OCI-LY3 (cell line): Measurements from ENCODE around the gene ZNF853.
"Not testable (repeated sequence)": the region's sequence is repeated elsewhere in the genome, so short reads cannot be mapped to it uniquely, and the experiment has no call there.

Source experiments
- H2AFZ ChIP-seq: fragments of 200-600, 300-600 bp; shearing (Covaris generic); 2 replicates; pipeline ENCODE4 v1.6.0; 2014; ENCODE audit warnings: antibody characterized with exemption, low read depth, low read length
- H3K27ac ChIP-seq: fragments of 200-600, 300-600 bp; sonication (generic); 2 replicates; pipeline ENCODE4 v1.5.1; 2014; ENCODE audit warnings: mild to moderate bottlenecking, low read length, moderate library complexity, mixed read lengths
- H3K27me3 ChIP-seq: fragments of 200-600, 300-600 bp; sonication (generic); 2 replicates; pipeline ENCODE4 v1.6.1; 2014; ENCODE audit warnings: low read depth, low read length, mixed read lengths
- H3K36me3 ChIP-seq: fragments of 200-600, 300-600 bp; sonication (generic); replicated peaks from 2 replicates; pipeline ENCODE3; 2014; ENCODE audit warnings: low read depth, low read length, mixed read lengths
- H3K4me1 ChIP-seq: fragments of 300-600, 200-600 bp; sonication (generic); 2 replicates; pipeline ENCODE4 v1.6.1; 2014; ENCODE audit warnings: low read length, mixed read lengths
- H3K4me2 ChIP-seq: fragments of 200-600, 300-600 bp; sonication (generic); 2 replicates; pipeline ENCODE4 v1.6.1; 2014; ENCODE audit warnings: low read length, mixed read lengths
- H3K4me3 ChIP-seq: fragments of 300-600, 200-600 bp; sonication (generic); 2 replicates; pipeline ENCODE4 v1.5.1; 2014; ENCODE audit warnings: antibody characterized with exemption, mild to moderate bottlenecking, low read length, moderate library complexity
- H3K79me2 ChIP-seq: fragments of 300-600, 200-600 bp; shearing (Covaris generic); 2 replicates; pipeline ENCODE4 v1.6.1; 2014; ENCODE audit warnings: mild to moderate bottlenecking, low read length, mixed read lengths
- H3K9ac ChIP-seq: fragments of 300-600, 200-600 bp; shearing (Covaris generic); 2 replicates; pipeline ENCODE4 v1.6.0; 2014; ENCODE audit warnings: mild to moderate bottlenecking, low read length, moderate library complexity
- H3K9me3 ChIP-seq: fragments of 200-600, 300-600 bp; shearing (Covaris generic); 2 replicates; pipeline ENCODE4 v1.6.1; 2014; ENCODE audit warnings: low read length, mixed read lengths; ENCODE audit not compliant: insufficient read depth
- H4K20me1 ChIP-seq: fragments of 200-600, 300-600 bp; sonication (generic); 2 replicates; pipeline ENCODE4 v1.6.1; 2016; ENCODE audit warnings: low read length, mixed read lengths; ENCODE audit not compliant: insufficient read depth
- CTCF ChIP-seq: fragments of 200-600, 300-600 bp; sonication (generic); IDR thresholded peaks from 2 replicates; pipeline ENCODE4 v1.5.1; 2014; ENCODE audit warnings: antibody characterized with exemption, low read length, low read depth
- EZH2phosphoT487 ChIP-seq: fragments of 200-600 bp; shearing (Covaris generic); IDR thresholded peaks from 2 replicates; pipeline ENCODE4 v1.6.1; 2018; ENCODE audit warnings: antibody characterized with exemption, mixed run types, low read depth

The ZNF853 gene

DNA sequence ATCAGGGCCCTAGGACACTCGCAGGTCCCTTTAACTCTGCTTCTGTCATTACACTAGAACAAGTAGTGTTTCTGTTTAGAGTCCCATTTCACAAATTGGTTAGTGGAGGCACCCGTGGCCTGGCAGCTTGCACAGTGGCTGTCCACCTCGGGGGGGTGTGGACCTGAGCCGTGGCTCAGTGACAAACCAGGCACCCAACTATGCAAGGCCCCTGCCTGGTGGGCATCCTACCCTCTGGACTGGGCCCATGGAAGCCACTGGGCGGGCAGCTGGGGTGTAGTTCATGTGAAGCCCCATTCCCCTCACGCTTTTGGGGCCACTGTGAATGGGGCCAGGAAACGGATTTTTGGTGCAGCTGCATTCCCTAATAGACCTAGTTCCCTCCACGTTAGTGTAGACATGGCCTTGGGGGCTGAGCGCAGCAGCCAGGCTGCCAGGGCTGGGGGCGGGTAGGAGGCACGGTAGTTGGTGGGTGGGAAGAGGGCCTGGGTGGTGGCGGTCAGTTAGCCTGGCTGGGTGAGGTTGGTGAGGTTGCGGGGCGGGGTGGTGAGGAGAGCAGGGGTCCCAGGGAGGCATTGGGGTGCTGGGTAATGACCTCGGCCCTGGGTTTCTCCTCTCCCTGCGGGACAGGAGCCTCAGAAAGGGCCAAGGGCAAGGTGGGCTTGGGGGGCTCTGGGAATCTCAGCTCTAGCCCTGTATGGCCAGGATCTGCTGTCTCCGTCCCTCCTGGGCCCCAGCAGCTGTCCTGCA is 40.4 kb downstream of the ZNF853 start:
- H3K4me3 ChIP-seq, result no peak overlapping the region
- H3K9me3 ChIP-seq, result no peaks in the 10 kb centered on the region
- H3K79me2 ChIP-seq, result no peaks in the 10 kb centered on the region
- H3K9ac ChIP-seq, result no peak overlapping the region
- no peaks in the 10 kb centered on the region for H4K20me1 ChIP-seq
- no peak overlapping the region for H3K4me2 ChIP-seq
- peaks cover 34% of the 10 kb centered on the region for H3K36me3 ChIP-seq
- no peak for TF ChIP-seq EZH2phosphoT487
- no peak for TF ChIP-seq CTCF
- no peak overlapping the region for H3K27ac ChIP-seq
- H2AFZ ChIP-seq, result no peak overlapping the region
- no peaks in the 10 kb centered on the region for H3K27me3 ChIP-seq
- no peaks in the 10 kb centered on the region for H3K4me1 ChIP-seq

DNA sequence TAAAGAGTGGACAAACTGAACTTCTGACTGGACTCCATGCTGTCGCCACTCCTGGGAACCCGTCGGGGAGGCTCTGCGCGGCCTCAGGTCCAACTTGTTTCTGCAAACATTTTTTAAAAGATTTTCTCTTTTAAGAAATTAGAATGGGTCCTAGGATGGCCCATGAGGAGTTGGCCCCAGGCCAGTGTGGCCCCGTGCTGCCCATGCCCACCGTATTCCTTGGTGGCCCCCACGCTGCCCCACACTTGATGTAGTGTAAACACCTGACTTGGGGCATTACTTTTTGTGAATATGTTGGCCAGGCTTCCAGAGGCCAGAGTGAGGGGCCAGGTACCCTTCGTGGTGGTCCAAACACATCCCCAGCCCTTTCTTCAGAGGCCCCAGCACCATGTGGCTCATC is 41.0 kb downstream of the ZNF853 start:
- no peaks in the 10 kb centered on the region for H3K9me3 ChIP-seq
- no peak overlapping the region for H3K4me3 ChIP-seq
- H4K20me1 ChIP-seq, result no peaks in the 10 kb centered on the region
- H3K4me2 ChIP-seq, result no peak overlapping the region
- peaks cover 31% of the 10 kb centered on the region for H3K36me3 ChIP-seq
- no peaks in the 10 kb centered on the region for H3K27me3 ChIP-seq
- H2AFZ ChIP-seq, result no peak overlapping the region
- no peak for TF ChIP-seq CTCF
- no peak for TF ChIP-seq EZH2phosphoT487
- no peak overlapping the region for H3K27ac ChIP-seq
- H3K4me1 ChIP-seq, result no peaks in the 10 kb centered on the region
- H3K9ac ChIP-seq, result no peak overlapping the region
- H3K79me2 ChIP-seq, result no peaks in the 10 kb centered on the region

DNA sequence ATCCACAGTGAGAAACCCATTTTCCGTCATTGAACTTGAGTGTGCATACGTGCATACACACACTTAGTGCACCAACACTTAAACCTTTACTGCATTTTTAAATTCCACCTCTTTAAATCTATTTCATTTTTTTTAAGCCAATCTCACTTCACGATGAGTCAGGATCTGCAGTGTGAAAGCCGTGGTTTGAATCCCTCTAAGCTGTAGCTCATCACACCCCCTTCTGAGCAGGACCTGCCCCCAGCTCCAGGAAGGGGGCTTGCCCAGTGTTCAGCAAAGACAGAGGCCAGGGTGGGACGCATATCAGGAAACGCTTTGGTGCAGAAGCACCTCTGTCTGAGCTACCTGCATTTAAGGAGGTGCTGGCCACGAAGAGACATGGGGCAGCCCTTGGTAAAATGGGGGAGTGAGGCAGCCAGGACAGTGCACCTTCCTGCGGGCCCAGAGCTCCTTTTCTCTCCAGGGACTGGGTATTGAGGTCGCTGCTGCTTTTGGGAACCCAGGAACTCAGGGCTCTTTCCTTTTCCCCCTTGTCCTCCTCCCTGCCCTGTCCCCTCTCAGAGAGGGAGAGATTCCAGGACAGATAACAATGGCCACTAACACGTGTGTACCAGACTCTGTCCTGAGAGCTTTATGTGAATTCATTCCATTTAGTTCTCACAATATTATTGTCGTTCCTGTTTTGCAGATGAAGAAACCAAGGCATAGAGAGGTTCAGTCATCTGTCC is 43.4 kb downstream of the ZNF853 start:
- Histone ChIP-seq H3K4me3 (no peak overlapping the region), H3K27me3 (no peaks in the 10 kb centered on the region), H3K27ac (no peak overlapping the region), H3K36me3 (peaks cover 14% of the 10 kb centered on the region), H3K9ac (no peak overlapping the region), H2AFZ (no peak overlapping the region), H3K9me3 (no peaks in the 10 kb centered on the region), H3K79me2 (no peaks in the 10 kb centered on the region), H3K4me1 (no peaks in the 10 kb centered on the region), H4K20me1 (no peaks in the 10 kb centered on the region), H3K4me2 (no peak overlapping the region)
- TF ChIP-seq CTCF (no peak), EZH2phosphoT487 (no peak)

GRCh38 chr7:6670851-6671250 is 55.4 kb downstream of the ZNF853 start:
- not testable (repeated sequence) for H3K9me3 ChIP-seq, H3K4me3 ChIP-seq, H3K27ac ChIP-seq, H2AFZ ChIP-seq, H3K36me3 ChIP-seq, H3K9ac ChIP-seq, H3K27me3 ChIP-seq, H4K20me1 ChIP-seq, H3K4me2 ChIP-seq, H3K4me1 ChIP-seq, H3K79me2 ChIP-seq
